ENCODE data around the gene PCDHGA1. TPM values are rescaled to one million over a fixed set of nuclear protein-coding genes. Genes with fewer than 3 reads are reported as not detected.

Gene PCDHGA1
- total and polyA plus RNA-seq, 2 donors (not counting 1 experiment from before 2014, with no cell fraction given) = 0.06 to 0.64 TPM

DNA sequence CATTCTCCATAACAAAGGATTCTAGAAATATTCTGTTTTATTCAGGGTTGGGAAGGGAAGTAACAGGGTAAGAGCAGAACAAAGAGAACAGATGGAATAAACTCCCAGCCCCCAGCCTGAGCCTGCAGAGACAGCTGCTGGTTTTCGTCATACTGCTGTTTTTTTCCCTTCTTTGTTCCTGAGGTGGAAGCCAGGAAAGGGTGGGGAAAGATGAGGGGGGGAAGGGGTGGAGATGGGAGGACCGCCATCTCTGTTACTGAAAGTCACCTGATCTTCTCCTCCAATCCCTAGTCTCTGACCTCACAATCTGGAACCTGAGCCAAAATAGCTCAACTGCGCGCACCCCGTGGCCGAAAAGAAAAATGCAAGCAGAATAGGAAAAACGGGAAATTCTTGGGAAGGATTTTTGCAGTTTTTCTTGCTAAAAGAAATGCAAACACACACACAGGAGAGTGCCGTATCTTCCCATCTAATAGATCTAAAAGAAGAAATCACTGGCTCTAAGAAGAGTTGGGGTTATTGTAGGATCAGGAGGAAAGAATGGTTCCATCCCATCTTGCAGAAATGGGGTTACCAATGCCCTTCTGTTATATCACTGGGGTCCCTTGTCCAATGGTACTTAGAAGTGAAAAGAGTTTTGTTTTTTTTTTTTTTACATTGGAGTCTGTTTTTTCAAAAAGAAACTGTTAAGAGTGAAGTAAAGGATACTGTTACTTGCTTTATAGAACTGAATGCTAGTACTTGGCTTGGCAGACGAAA is 230.6 kb downstream of the PCDHGA1 start:
- H3K9me3 ChIP-seq (ENCODE audit: control extremely low read depth in 1 of 3, control insufficient read depth in 2 of 3, insufficient read depth in 1 of 3, low read length in 2 of 3) = no peaks in the 10 kb centered on the region
- H4K20me1 ChIP-seq (ENCODE audit: control insufficient read depth, insufficient read depth, low read length, poor library complexity, severe bottlenecking) = no peaks in the 10 kb centered on the region
- no peaks in the 10 kb centered on the region for H3K27me3 ChIP-seq (replicated peaks in 1 of 4; ENCODE audit: control extremely low read depth in 1 of 4, control insufficient read depth in 3 of 4, insufficient read depth in 4 of 4, low read length in 3 of 4)
- peaks cover 18% of the 10 kb centered on the region for H3K79me2 ChIP-seq (ENCODE audit: control insufficient read depth, insufficient read depth, low read length)
- no CpG with 5 or more reads among the region's 9 CpGs for WGBS (ENCODE audit: insufficient coverage)
- H3K36me3 ChIP-seq (replicated peaks in 1 of 2; ENCODE audit: control extremely low read depth in 1 of 2, control insufficient read depth in 1 of 2, extremely low read depth in 1 of 2, insufficient read depth in 2 of 2, low read length in 1 of 2) = peaks cover 17 to 49% of the 10 kb centered on the region in 2 experiments
- H3K4me1 ChIP-seq (ENCODE audit: control insufficient read depth in 2 of 2, insufficient read depth in 2 of 2, low read length in 2 of 2) = no peaks in the 10 kb centered on the region
- no peaks in the 10 kb centered on the region for H3K9me3 Mint-ChIP-seq (ENCODE audit: insufficient read depth)
- H3K4me1 Mint-ChIP-seq = peaks cover 8% of the 10 kb centered on the region
- H3K27ac ChIP-seq (ENCODE audit: low read length in 2 of 2) = no peak overlapping the region
- H3K27ac Mint-ChIP-seq = no peak overlapping the region
- TF ChIP-seq EZH2 (IDR thresholded peaks at IDR 0.05; ENCODE audit: borderline replicate concordance, insufficient read depth, low read depth, low read length, poor library complexity, severe bottlenecking) = no peak
- TF ChIP-seq, protein P1, sequence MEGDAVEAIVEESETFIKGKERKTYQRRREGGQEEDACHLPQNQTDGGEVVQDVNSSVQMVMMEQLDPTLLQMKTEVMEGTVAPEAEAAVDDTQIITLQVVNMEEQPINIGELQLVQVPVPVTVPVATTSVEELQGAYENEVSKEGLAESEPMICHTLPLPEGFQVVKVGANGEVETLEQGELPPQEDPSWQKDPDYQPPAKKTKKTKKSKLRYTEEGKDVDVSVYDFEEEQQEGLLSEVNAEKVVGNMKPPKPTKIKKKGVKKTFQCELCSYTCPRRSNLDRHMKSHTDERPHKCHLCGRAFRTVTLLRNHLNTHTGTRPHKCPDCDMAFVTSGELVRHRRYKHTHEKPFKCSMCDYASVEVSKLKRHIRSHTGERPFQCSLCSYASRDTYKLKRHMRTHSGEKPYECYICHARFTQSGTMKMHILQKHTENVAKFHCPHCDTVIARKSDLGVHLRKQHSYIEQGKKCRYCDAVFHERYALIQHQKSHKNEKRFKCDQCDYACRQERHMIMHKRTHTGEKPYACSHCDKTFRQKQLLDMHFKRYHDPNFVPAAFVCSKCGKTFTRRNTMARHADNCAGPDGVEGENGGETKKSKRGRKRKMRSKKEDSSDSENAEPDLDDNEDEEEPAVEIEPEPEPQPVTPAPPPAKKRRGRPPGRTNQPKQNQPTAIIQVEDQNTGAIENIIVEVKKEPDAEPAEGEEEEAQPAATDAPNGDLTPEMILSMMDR (IDR thresholded peaks at IDR 0.05) = peak; percentile 28
- H3K4me3 ChIP-seq (ENCODE audit: control extremely low read depth in 1 of 5, extremely low read depth in 1 of 5, insufficient read depth in 1 of 5, low read depth in 2 of 5, low read length in 4 of 5) = no peak overlapping the region
- no peak overlapping the region for H2AFZ ChIP-seq (ENCODE audit: insufficient read depth, low read depth, low read length, poor library complexity, severe bottlenecking)
- DNase-seq (no peak), ATAC-seq (ENCODE audit: low read depth) (no peak)
- ChIA-PET POLR2A (no interaction called here), CTCF (interaction anchor here (0.6 to 5.8 kb wide), 2 partner anchors 130 to 148 kb away, joined by 3 to 48 read pairs; partner anchors contain the start of genes PCDHGA10 and PCDHGA12)
- no peak overlapping the region for H3K4me2 ChIP-seq (replicated peaks; ENCODE audit: low read depth, low read length, poor library complexity, severe bottlenecking)
- H3K9ac ChIP-seq (ENCODE audit: low read length) = no peak overlapping the region
- intact Hi-C loops (cut with micrococcal nuclease) = loop anchor here (10.0 kb wide), 2 partner anchors 376 to 476 kb away; partner anchors contain the start of genes PCDHB16 and PCDHB9
- H3K4me3 Mint-ChIP-seq = no peak overlapping the region
- no peaks in the 10 kb centered on the region for H3K27me3 Mint-ChIP-seq

Other genes with a start within 250 kb of the PCDHGA1 start
Only the 30 nearest of the 38 such genes appear.
- gene PCDHB8, start 152.7 kb upstream of the PCDHGA1 start, total RNA-seq = not detected in 2 replicates
- not detected in 2 replicates for gene PCDHB8, start 152.7 kb upstream of the PCDHGA1 start, polyA plus RNA-seq
- not detected in 2 replicates for gene PCDHB16, start 148.1 kb upstream of the PCDHGA1 start, total RNA-seq
- gene PCDHB16, start 148.1 kb upstream of the PCDHGA1 start, polyA plus RNA-seq = not detected in 2 replicates
- gene PCDHB9, start 143.4 kb upstream of the PCDHGA1 start, total RNA-seq = 0.12 TPM in 2 replicates
- 0.12 and 0.20 TPM in 2 replicates for gene PCDHB9, start 143.4 kb upstream of the PCDHGA1 start, polyA plus RNA-seq
- gene PCDHB10, start 138.2 kb upstream of the PCDHGA1 start, total RNA-seq = not detected in 2 replicates
- not detected in 2 replicates for gene PCDHB10, start 138.2 kb upstream of the PCDHGA1 start, polyA plus RNA-seq
- not detected in 2 replicates for gene PCDHB11, start 130.9 kb upstream of the PCDHGA1 start, total RNA-seq
- gene PCDHB11, start 130.9 kb upstream of the PCDHGA1 start, polyA plus RNA-seq = not detected in 2 replicates
- gene PCDHB12, start 121.8 kb upstream of the PCDHGA1 start, total RNA-seq = not detected in 2 replicates
- not detected in 2 replicates for gene PCDHB12, start 121.8 kb upstream of the PCDHGA1 start, polyA plus RNA-seq
- 0.07 TPM in 1 of 2 replicates, not detected in the other for gene PCDHB13, start 116.6 kb upstream of the PCDHGA1 start, total RNA-seq
- gene PCDHB13, start 116.6 kb upstream of the PCDHGA1 start, polyA plus RNA-seq = not detected in 2 replicates
- gene PCDHB14, start 107.2 kb upstream of the PCDHGA1 start, total RNA-seq = 0.10 TPM in 1 of 2 replicates, not detected in the other
- gene PCDHB14, start 107.2 kb upstream of the PCDHGA1 start, polyA plus RNA-seq = not detected in 2 replicates
- gene PCDHB15, start 85.1 kb upstream of the PCDHGA1 start, total RNA-seq = not detected in 2 replicates
- 0.10 TPM in 1 of 2 replicates, not detected in the other for gene PCDHB15, start 85.1 kb upstream of the PCDHGA1 start, polyA plus RNA-seq
- 3.4 and 3.6 TPM in 2 replicates for gene SLC25A2, start 26.5 kb upstream of the PCDHGA1 start, total RNA-seq
- gene SLC25A2, start 26.5 kb upstream of the PCDHGA1 start, polyA plus RNA-seq = 0.12 and 0.29 TPM in 2 replicates
- gene TAF7, start 9.7 kb upstream of the PCDHGA1 start, total RNA-seq = 119 TPM in 2 replicates
- 52.1 and 76.7 TPM in 2 replicates for gene TAF7, start 9.7 kb upstream of the PCDHGA1 start, polyA plus RNA-seq
- gene PCDHGA2, start 8.2 kb downstream of the PCDHGA1 start, total RNA-seq = 0.07 and 0.29 TPM in 2 replicates
- 0.06 and 0.09 TPM in 2 replicates for gene PCDHGA2, start 8.2 kb downstream of the PCDHGA1 start, polyA plus RNA-seq
- gene PCDHGA3, start 13.3 kb downstream of the PCDHGA1 start, total RNA-seq = 0.29 and 0.32 TPM in 2 replicates
- 0.10 TPM in 1 of 2 replicates, not detected in the other for gene PCDHGA3, start 13.3 kb downstream of the PCDHGA1 start, polyA plus RNA-seq
- 0.66 and 0.69 TPM in 2 replicates for gene PCDHGB1, start 19.6 kb downstream of the PCDHGA1 start, total RNA-seq
- 0.09 and 0.10 TPM in 2 replicates for gene PCDHGB1, start 19.6 kb downstream of the PCDHGA1 start, polyA plus RNA-seq
- 1.1 TPM in 2 replicates for gene PCDHGA4, start 24.5 kb downstream of the PCDHGA1 start, total RNA-seq
- gene PCDHGA4, start 24.5 kb downstream of the PCDHGA1 start, polyA plus RNA-seq = 0.09 and 0.13 TPM in 2 replicates
- 3.3 and 3.9 TPM in 2 replicates for gene PCDHGB2, start 29.5 kb downstream of the PCDHGA1 start, total RNA-seq
- gene PCDHGB2, start 29.5 kb downstream of the PCDHGA1 start, polyA plus RNA-seq = 0.32 and 0.66 TPM in 2 replicates
- 1.7 and 1.8 TPM in 2 replicates for gene PCDHGA5, start 33.6 kb downstream of the PCDHGA1 start, total RNA-seq
- 0.07 and 0.21 TPM in 2 replicates for gene PCDHGA5, start 33.6 kb downstream of the PCDHGA1 start, polyA plus RNA-seq
- 2.8 and 3.8 TPM in 2 replicates for gene PCDHGB3, start 39.7 kb downstream of the PCDHGA1 start, total RNA-seq
- gene PCDHGB3, start 39.7 kb downstream of the PCDHGA1 start, polyA plus RNA-seq = 0.33 and 0.52 TPM in 2 replicates
- 2.5 and 2.7 TPM in 2 replicates for gene PCDHGA6, start 43.4 kb downstream of the PCDHGA1 start, total RNA-seq
- 0.33 and 0.78 TPM in 2 replicates for gene PCDHGA6, start 43.4 kb downstream of the PCDHGA1 start, polyA plus RNA-seq
- 1.8 and 2.3 TPM in 2 replicates for gene PCDHGA7, start 52.2 kb downstream of the PCDHGA1 start, total RNA-seq
- 0.23 and 0.49 TPM in 2 replicates for gene PCDHGA7, start 52.2 kb downstream of the PCDHGA1 start, polyA plus RNA-seq
- 1.6 and 1.8 TPM in 2 replicates for gene PCDHGB4, start 57.2 kb downstream of the PCDHGA1 start, total RNA-seq
- gene PCDHGB4, start 57.2 kb downstream of the PCDHGA1 start, polyA plus RNA-seq = 0.06 and 0.39 TPM in 2 replicates
- gene PCDHGA8, start 62.1 kb downstream of the PCDHGA1 start, total RNA-seq = 1.2 and 1.3 TPM in 2 replicates
- gene PCDHGA8, start 62.1 kb downstream of the PCDHGA1 start, polyA plus RNA-seq = 0.06 and 0.21 TPM in 2 replicates
- gene PCDHGB5, start 67.4 kb downstream of the PCDHGA1 start, total RNA-seq = 2.5 TPM in 2 replicates
- 0.20 and 0.37 TPM in 2 replicates for gene PCDHGB5, start 67.4 kb downstream of the PCDHGA1 start, polyA plus RNA-seq
- gene PCDHGA9, start 72.3 kb downstream of the PCDHGA1 start, total RNA-seq = 1.9 and 2.5 TPM in 2 replicates
- 0.19 TPM in 2 replicates for gene PCDHGA9, start 72.3 kb downstream of the PCDHGA1 start, polyA plus RNA-seq
- 2.1 and 2.2 TPM in 2 replicates for gene PCDHGB6, start 77.5 kb downstream of the PCDHGA1 start, total RNA-seq
- gene PCDHGB6, start 77.5 kb downstream of the PCDHGA1 start, polyA plus RNA-seq = 0.22 and 0.33 TPM in 2 replicates
- 1.9 and 2.0 TPM in 2 replicates for gene PCDHGA10, start 82.5 kb downstream of the PCDHGA1 start, total RNA-seq
- 0.06 and 0.10 TPM in 2 replicates for gene PCDHGA10, start 82.5 kb downstream of the PCDHGA1 start, polyA plus RNA-seq
- gene PCDHGB7, start 87.2 kb downstream of the PCDHGA1 start, total RNA-seq = 1.9 and 2.2 TPM in 2 replicates
- 0.06 and 0.12 TPM in 2 replicates for gene PCDHGB7, start 87.2 kb downstream of the PCDHGA1 start, polyA plus RNA-seq
- 1.5 and 1.8 TPM in 2 replicates for gene PCDHGA11, start 90.5 kb downstream of the PCDHGA1 start, total RNA-seq
- gene PCDHGA11, start 90.5 kb downstream of the PCDHGA1 start, polyA plus RNA-seq = 0.15 TPM in 1 of 2 replicates, not detected in the other
- gene PCDHGA12, start 100.0 kb downstream of the PCDHGA1 start, total RNA-seq = 1.6 and 2.8 TPM in 2 replicates
- 0.09 and 0.27 TPM in 2 replicates for gene PCDHGA12, start 100.0 kb downstream of the PCDHGA1 start, polyA plus RNA-seq
- gene PCDHGC3, start 145.5 kb downstream of the PCDHGA1 start, total RNA-seq = 1.9 and 2.0 TPM in 2 replicates
- gene PCDHGC3, start 145.5 kb downstream of the PCDHGA1 start, polyA plus RNA-seq = 0.12 and 0.88 TPM in 2 replicates